Astrocyte (in vitro differentiated cells and primary cell): ENCODE data around the gene PCSK2. TPM values are rescaled to one million over a fixed set of nuclear protein-coding genes. Genes with fewer than 3 reads are reported as not detected.

Experiments used
- DNase-seq: peaks from one replicate; pipeline ENCODE4 v3.0.0-alpha.2; 2010; ENCODE audit warnings: low read depth
- FAIRE-seq: peaks from 2 replicates; lab custom pipeline; 2011; peaks lifted over from hg19 to GRCh38; lab: Jason Lieb, UNC
- H2AFZ ChIP-seq: 2 replicates; pipeline ENCODE4 v1.6.0; 2012; ENCODE audit warnings: low read depth, low read length, inconsistent platforms
- H3K27ac ChIP-seq: 2 replicates; pipeline ENCODE4 v1.5.1; 2011; ENCODE audit warnings: low read depth, low read length, inconsistent platforms
- H3K27me3 ChIP-seq: 2 replicates; pipeline ENCODE4 v1.6.0; 2011; ENCODE audit warnings: low read length, inconsistent platforms; ENCODE audit not compliant: insufficient read depth
- H3K36me3 ChIP-seq: 2 replicates; pipeline ENCODE4 v1.5.1; 2011; ENCODE audit warnings: low read length, inconsistent platforms; ENCODE audit not compliant: insufficient read depth
- H3K4me1 ChIP-seq: 2 replicates; pipeline ENCODE4 v1.5.1; 2011; ENCODE audit warnings: low read length, inconsistent platforms; ENCODE audit not compliant: insufficient read depth
- H3K4me2 ChIP-seq: 2 replicates; pipeline ENCODE4 v1.6.0; 2012; ENCODE audit warnings: low read length, inconsistent platforms
- H3K4me3 ChIP-seq: 2 replicates; pipeline ENCODE4 v1.5.1; 2011; ENCODE audit warnings: low read depth, mild to moderate bottlenecking, low read length, inconsistent platforms; ENCODE audit not compliant: insufficient read depth
- H3K79me2 ChIP-seq: 2 replicates; pipeline ENCODE4 v1.6.0; 2012; ENCODE audit warnings: mild to moderate bottlenecking, low read length, inconsistent platforms; ENCODE audit not compliant: insufficient read depth
- H3K9ac ChIP-seq: 2 replicates; pipeline ENCODE4 v1.6.0; 2012; ENCODE audit warnings: mild to moderate bottlenecking, low read length, inconsistent platforms
- H3K9me3 ChIP-seq: 2 replicates; pipeline ENCODE4 v1.5.1; 2012; ENCODE audit warnings: low read depth, mild to moderate bottlenecking, low read length, inconsistent platforms; ENCODE audit not compliant: insufficient read depth
- H4K20me1 ChIP-seq: 2 replicates; pipeline ENCODE4 v1.6.0; 2012; ENCODE audit warnings: low read length, inconsistent platforms; ENCODE audit not compliant: insufficient read depth
- H3K27ac Mint-ChIP-seq: one replicate; pipeline ENCODE4 v1.8.0; 2021; ENCODE audit warnings: mild to moderate bottlenecking, mixed read lengths; ENCODE audit not compliant: unreplicated experiment
- H3K27me3 Mint-ChIP-seq: one replicate; pipeline ENCODE4 v1.8.0; 2021; ENCODE audit warnings: low read depth, mixed read lengths; ENCODE audit not compliant: unreplicated experiment
- H3K36me3 Mint-ChIP-seq: one replicate; pipeline ENCODE4 v1.8.0; 2021; ENCODE audit warnings: low read depth, mixed read lengths; ENCODE audit not compliant: unreplicated experiment
- H3K4me1 Mint-ChIP-seq: one replicate; pipeline ENCODE4 v1.8.0; 2021; ENCODE audit warnings: low read depth, mixed read lengths; ENCODE audit not compliant: unreplicated experiment
- H3K4me3 Mint-ChIP-seq: one replicate; pipeline ENCODE4 v1.8.0; 2021; ENCODE audit warnings: mild to moderate bottlenecking, moderate library complexity, mixed read lengths; ENCODE audit not compliant: unreplicated experiment
- H3K9me3 Mint-ChIP-seq: one replicate; pipeline ENCODE4 v1.8.0; 2021; ENCODE audit warnings: mild to moderate bottlenecking, mixed read lengths; ENCODE audit not compliant: unreplicated experiment
- EZH2 ChIP-seq: IDR thresholded peaks from 2 replicates; pipeline ENCODE4 v1.6.1; 2012; ENCODE audit warnings: mild to moderate bottlenecking, low read length, inconsistent platforms; ENCODE audit not compliant: insufficient read depth
- total RNA-seq: library from RNA; stranded (reverse); gene quantifications from 2 replicates; pipeline ENCODE4 v1.2.1, GENCODE V29; 2021
- TF ChIP-seq, protein P1 (sequence below): IDR thresholded peaks from 2 replicates; pipeline ENCODE4 v1.5.1; 2011; ENCODE audit warnings: low read depth, mild to moderate bottlenecking, inconsistent platforms, low read length, moderate library complexity; ENCODE audit not compliant: insufficient read depth

Gene PCSK2
- total RNA-seq, 1 donor from 2014 or later, result not detected

DNA sequence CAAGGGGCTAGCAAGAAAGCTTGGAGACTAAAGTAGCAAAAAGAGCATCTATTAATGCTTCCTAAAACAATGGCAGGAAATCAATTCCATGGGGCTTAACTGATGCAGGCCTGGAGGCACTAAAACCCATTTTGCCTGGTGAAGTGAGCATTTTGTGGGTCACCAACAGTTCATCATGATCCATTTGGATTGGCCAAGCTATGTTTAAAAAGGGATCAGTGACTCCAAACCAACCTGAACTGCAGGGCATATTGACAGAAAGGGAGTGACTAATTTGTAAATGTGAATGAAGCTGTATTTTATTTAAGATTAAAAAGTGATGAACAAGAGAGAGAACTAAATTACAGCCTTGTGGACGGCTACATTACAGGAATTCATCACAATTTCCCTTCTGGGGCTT, 132.0 kb downstream of the PCSK2 start:
- H3K36me3 Mint-ChIP-seq, result no peaks in the 10 kb centered on the region
- no peak for TF ChIP-seq EZH2
- TF ChIP-seq, protein P1, sequence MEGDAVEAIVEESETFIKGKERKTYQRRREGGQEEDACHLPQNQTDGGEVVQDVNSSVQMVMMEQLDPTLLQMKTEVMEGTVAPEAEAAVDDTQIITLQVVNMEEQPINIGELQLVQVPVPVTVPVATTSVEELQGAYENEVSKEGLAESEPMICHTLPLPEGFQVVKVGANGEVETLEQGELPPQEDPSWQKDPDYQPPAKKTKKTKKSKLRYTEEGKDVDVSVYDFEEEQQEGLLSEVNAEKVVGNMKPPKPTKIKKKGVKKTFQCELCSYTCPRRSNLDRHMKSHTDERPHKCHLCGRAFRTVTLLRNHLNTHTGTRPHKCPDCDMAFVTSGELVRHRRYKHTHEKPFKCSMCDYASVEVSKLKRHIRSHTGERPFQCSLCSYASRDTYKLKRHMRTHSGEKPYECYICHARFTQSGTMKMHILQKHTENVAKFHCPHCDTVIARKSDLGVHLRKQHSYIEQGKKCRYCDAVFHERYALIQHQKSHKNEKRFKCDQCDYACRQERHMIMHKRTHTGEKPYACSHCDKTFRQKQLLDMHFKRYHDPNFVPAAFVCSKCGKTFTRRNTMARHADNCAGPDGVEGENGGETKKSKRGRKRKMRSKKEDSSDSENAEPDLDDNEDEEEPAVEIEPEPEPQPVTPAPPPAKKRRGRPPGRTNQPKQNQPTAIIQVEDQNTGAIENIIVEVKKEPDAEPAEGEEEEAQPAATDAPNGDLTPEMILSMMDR, result no peak
- H3K36me3 ChIP-seq, result no peaks in the 10 kb centered on the region
- FAIRE-seq (no peak), DNase-seq (no peak)
- H3K4me1 Mint-ChIP-seq, result no peaks in the 10 kb centered on the region
- no peak overlapping the region for H3K4me2 ChIP-seq
- no peaks in the 10 kb centered on the region for H3K27me3 ChIP-seq
- no peaks in the 10 kb centered on the region for H3K9me3 Mint-ChIP-seq
- no peak overlapping the region for H2AFZ ChIP-seq
- H3K27ac ChIP-seq, result no peak overlapping the region
- H3K4me3 Mint-ChIP-seq, result no peak overlapping the region
- no peaks in the 10 kb centered on the region for H4K20me1 ChIP-seq
- H3K4me3 ChIP-seq, result no peak overlapping the region
- H3K9me3 ChIP-seq, result no peaks in the 10 kb centered on the region
- H3K27me3 Mint-ChIP-seq, result no peaks in the 10 kb centered on the region
- no peaks in the 10 kb centered on the region for H3K4me1 ChIP-seq
- no peak overlapping the region for H3K27ac Mint-ChIP-seq
- H3K9ac ChIP-seq, result no peak overlapping the region
- H3K79me2 ChIP-seq, result no peaks in the 10 kb centered on the region

DNA sequence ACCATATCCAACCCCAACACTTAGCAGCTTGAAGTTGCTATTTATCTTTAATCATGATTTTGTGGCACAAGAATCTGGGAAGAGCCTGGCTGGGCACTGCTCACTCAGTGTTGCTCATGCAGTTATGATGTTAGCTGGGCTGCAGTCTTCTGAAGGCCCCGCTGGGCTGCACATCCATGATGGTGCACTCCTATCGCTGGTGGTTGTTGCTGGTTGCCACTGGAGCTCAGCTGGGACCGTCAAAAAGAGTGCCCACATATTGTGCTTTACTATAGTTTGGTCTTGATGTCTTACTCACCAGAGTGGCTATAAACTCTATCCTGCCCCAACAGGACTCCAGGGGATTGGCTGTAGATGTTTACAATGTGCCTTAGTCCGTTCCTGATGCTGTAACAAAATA, 137.8 kb downstream of the PCSK2 start:
- Histone ChIP-seq H4K20me1 (no peaks in the 10 kb centered on the region), H3K4me1 (no peaks in the 10 kb centered on the region), H3K27me3 (no peaks in the 10 kb centered on the region), H3K27ac (no peak overlapping the region), H3K9ac (no peak overlapping the region), H3K36me3 (no peaks in the 10 kb centered on the region), H3K9me3 (peaks cover 3% of the 10 kb centered on the region), H3K4me2 (no peak overlapping the region), H3K4me3 (no peak overlapping the region), H3K79me2 (no peaks in the 10 kb centered on the region), H2AFZ (no peak overlapping the region)
- FAIRE-seq (no peak), DNase-seq (no peak)
- Mint-ChIP-seq H3K4me3 (no peak overlapping the region), H3K4me1 (no peaks in the 10 kb centered on the region), H3K9me3 (no peaks in the 10 kb centered on the region), H3K27me3 (peaks cover 8% of the 10 kb centered on the region), H3K36me3 (no peaks in the 10 kb centered on the region), H3K27ac (no peak overlapping the region)
- TF ChIP-seq EZH2, result no peak
- TF ChIP-seq, protein P1, result no peak

DNA sequence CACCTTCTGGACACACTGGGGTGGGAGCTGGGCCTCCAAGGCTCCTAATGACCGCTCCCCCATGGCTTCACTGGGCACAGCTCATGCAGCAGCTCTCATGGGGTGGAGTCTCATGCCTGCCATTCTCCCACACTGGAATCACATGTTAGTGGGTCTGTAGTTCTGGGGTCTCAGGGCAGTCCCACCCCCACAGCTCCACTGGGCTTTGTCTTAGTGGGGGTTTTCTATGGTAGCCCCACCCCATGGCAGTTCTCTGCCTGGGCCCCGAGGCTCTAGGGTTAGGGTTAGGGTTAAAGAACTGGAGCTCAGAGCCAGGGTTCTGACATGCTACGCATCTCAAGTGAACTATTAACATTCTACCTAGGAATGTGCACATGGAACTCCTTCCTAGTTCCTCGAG, 139.0 kb downstream of the PCSK2 start:
- Histone ChIP-seq H3K4me2 (no peak overlapping the region), H3K79me2 (no peaks in the 10 kb centered on the region), H3K27me3 (no peaks in the 10 kb centered on the region), H3K4me1 (no peaks in the 10 kb centered on the region), H3K36me3 (no peaks in the 10 kb centered on the region), H3K9ac (no peak overlapping the region), H4K20me1 (no peaks in the 10 kb centered on the region), H3K9me3 (peaks cover 3% of the 10 kb centered on the region), H3K27ac (no peak overlapping the region), H3K4me3 (no peak overlapping the region), H2AFZ (no peak overlapping the region)
- H3K36me3 Mint-ChIP-seq, result no peaks in the 10 kb centered on the region
- peaks cover 15% of the 10 kb centered on the region for H3K27me3 Mint-ChIP-seq
- no peak overlapping the region for H3K4me3 Mint-ChIP-seq
- H3K4me1 Mint-ChIP-seq, result no peaks in the 10 kb centered on the region
- no peak for FAIRE-seq
- no peak for DNase-seq
- TF ChIP-seq, protein P1, result no peak
- no peak for TF ChIP-seq EZH2
- H3K9me3 Mint-ChIP-seq, result no peaks in the 10 kb centered on the region
- H3K27ac Mint-ChIP-seq, result no peak overlapping the region
